ENCODE measurements around the gene FAM83C.
"Not testable (repeated sequence)": the region's sequence is repeated elsewhere in the genome, so short reads cannot be mapped to it uniquely, and the experiment has no call there.

Gene FAM83C

GRCh38 chr20:35263532-35264341 is 28.5 kb downstream of the FAM83C start:
- DNase-seq (ENCODE audit: low spot score): no peak

- peak; percentile 76 for DNase-seq (ENCODE audit: low spot score)
These were observed 29.3 kb downstream of the FAM83C start for GRCh38 chr20:35262731-35263531.

GRCh38 chr20:35262321-35262720 is 29.9 kb downstream of the FAM83C start:
- DNase-seq (ENCODE audit: low spot score): not testable (repeated sequence)

- DNase-seq (ENCODE audit: low spot score): no peak
These were observed 31.8 kb downstream of the FAM83C start for GRCh38 chr20:35260426-35260825.

GRCh38 chr20:35257175-35257909 is 34.9 kb downstream of the FAM83C start:
- DNase-seq (ENCODE audit: low spot score): no peak

GRCh38 chr20:35254448-35254999 is 37.7 kb downstream of the FAM83C start:
- no peak for DNase-seq (ENCODE audit: low spot score)

GRCh38 chr20:35253010-35253409 is 39.2 kb downstream of the FAM83C start:
- DNase-seq (ENCODE audit: low spot score): no peak

GRCh38 chr20:35252598-35252997 is 39.6 kb downstream of the FAM83C start:
- not testable (repeated sequence) for DNase-seq (ENCODE audit: low spot score)

GRCh38 chr20:35252037-35252461 is 40.2 kb downstream of the FAM83C start:
- DNase-seq (ENCODE audit: low spot score): no peak

- DNase-seq (ENCODE audit: low spot score): no peak
These were observed 40.6 kb downstream of the FAM83C start for GRCh38 chr20:35251613-35251940.

GRCh38 chr20:35248641-35249475 is 43.4 kb downstream of the FAM83C start:
- peak; percentile 33 for DNase-seq (ENCODE audit: low spot score)

GRCh38 chr20:35246723-35247122 is 45.5 kb downstream of the FAM83C start:
- DNase-seq (ENCODE audit: low spot score): no peak

GRCh38 chr20:35243986-35244385 is 48.2 kb downstream of the FAM83C start:
- DNase-seq (ENCODE audit: low spot score): no peak

GRCh38 chr20:35243317-35243716 is 48.9 kb downstream of the FAM83C start:
- no peak for DNase-seq (ENCODE audit: low spot score)

- DNase-seq (ENCODE audit: low spot score): no peak
These were observed 51.4 kb downstream of the FAM83C start for GRCh38 chr20:35240811-35241293.

- DNase-seq (ENCODE audit: low spot score): no peak
These were observed 52.0 kb downstream of the FAM83C start for GRCh38 chr20:35240083-35240810.

GRCh38 chr20:35238735-35239134 is 53.5 kb downstream of the FAM83C start:
- DNase-seq (ENCODE audit: low spot score): no peak

GRCh38 chr20:35238170-35238569 is 54.1 kb downstream of the FAM83C start:
- no peak for DNase-seq (ENCODE audit: low spot score)

- no peak for DNase-seq (ENCODE audit: low spot score)
These were observed 54.7 kb downstream of the FAM83C start for GRCh38 chr20:35237486-35237885.

- DNase-seq (ENCODE audit: low spot score): no peak
These were observed 56.3 kb downstream of the FAM83C start for GRCh38 chr20:35235881-35236280.

Data from iPS-NIHi11 (cell line).